Measurements from ENCODE around the gene USPL1. TPM values are rescaled to one million over a fixed set of nuclear protein-coding genes. Genes with fewer than 3 reads are reported as not detected.

USPL1 gene
- total and polyA plus RNA-seq, 2 of the 13 experiments (the other 11 are each of a cell fraction or from before 2014, with no cell fraction given) = 13.7 to 15.9 TPM

DNA sequence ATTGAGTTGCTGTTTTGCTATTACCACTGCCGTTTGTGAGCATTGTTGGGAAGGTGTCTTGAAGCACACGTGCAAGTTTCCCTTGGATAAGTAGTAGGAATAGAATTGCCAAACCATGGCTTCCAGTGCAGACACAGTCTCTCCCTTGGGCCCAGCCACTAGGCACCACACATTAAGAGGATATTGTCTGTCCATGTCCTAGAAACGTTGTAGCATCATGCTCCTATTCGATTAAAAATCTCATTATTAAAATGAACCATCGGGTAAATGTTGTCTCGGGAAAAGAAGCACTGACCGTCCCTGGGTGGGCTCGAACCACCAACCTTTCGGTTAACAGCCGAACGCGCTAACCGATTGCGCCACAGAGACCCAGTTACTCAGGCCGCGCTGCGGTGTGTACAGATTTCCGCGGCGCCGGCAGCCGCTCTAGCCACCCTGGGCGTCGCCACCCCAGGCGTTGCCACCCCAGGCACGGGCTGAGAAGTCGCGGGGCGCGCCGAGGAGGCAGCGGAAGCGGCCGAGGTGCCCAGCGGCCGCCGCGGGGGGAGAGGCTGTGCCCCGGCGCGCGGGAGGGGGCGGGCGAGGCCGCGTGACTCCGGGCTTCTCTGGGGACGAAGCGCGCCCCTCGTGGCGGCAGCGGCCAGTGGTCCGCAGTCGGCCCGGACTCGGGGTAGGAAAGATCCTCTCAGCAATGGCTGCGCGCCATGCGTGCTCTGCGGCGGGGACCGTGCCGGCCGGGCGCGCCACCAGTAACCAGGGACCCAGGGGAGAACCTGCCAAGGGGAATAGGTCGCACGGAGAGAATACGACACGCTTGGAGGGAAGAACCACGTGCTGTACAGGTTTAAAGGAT, 56.2 kb downstream of the USPL1 start (continued):
- TF ChIP-seq, protein P1, sequence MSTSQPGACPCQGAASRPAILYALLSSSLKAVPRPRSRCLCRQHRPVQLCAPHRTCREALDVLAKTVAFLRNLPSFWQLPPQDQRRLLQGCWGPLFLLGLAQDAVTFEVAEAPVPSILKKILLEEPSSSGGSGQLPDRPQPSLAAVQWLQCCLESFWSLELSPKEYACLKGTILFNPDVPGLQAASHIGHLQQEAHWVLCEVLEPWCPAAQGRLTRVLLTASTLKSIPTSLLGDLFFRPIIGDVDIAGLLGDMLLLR (CRISPR knock-in tag; IDR thresholded peaks at IDR 0.05) = 0 out of 2 replicates have a peak, but pooled peaks have one; percentile 23
- TF ChIP-seq FIP1L1 (IDR thresholded peaks at IDR 0.05; ENCODE audit: borderline replicate concordance, insufficient read depth, low read depth, low read length) (no peak), GABPA (IDR thresholded peaks at IDR 0.05; ENCODE audit: low read depth, low read length) (no peak; the same call in 1 of the 2 replicates), GABPA (CRISPR knock-in tag; IDR thresholded peaks at IDR 0.05; ENCODE audit: low read depth) (no peak), NFYB (CRISPR knock-in tag; IDR thresholded peaks at IDR 0.05) (no peak), ZNF101 (CRISPR knock-in tag; IDR thresholded peaks at IDR 0.05; ENCODE audit: borderline replicate concordance, low read depth) (0 out of 2 replicates have a peak, but pooled peaks have one; percentile 38), YEATS4 (CRISPR knock-in tag; IDR thresholded peaks at IDR 0.05; ENCODE audit: borderline replicate concordance) (peak; percentile 81; the same call in 1 of the 2 replicates), MED1 (CRISPR knock-in tag; IDR thresholded peaks at IDR 0.05) (peak; percentile 47), TP53 (CRISPR knock-in tag; conservative IDR thresholded peaks at IDR 0.05) (no peak)
- TF ChIP-seq, protein P2, sequence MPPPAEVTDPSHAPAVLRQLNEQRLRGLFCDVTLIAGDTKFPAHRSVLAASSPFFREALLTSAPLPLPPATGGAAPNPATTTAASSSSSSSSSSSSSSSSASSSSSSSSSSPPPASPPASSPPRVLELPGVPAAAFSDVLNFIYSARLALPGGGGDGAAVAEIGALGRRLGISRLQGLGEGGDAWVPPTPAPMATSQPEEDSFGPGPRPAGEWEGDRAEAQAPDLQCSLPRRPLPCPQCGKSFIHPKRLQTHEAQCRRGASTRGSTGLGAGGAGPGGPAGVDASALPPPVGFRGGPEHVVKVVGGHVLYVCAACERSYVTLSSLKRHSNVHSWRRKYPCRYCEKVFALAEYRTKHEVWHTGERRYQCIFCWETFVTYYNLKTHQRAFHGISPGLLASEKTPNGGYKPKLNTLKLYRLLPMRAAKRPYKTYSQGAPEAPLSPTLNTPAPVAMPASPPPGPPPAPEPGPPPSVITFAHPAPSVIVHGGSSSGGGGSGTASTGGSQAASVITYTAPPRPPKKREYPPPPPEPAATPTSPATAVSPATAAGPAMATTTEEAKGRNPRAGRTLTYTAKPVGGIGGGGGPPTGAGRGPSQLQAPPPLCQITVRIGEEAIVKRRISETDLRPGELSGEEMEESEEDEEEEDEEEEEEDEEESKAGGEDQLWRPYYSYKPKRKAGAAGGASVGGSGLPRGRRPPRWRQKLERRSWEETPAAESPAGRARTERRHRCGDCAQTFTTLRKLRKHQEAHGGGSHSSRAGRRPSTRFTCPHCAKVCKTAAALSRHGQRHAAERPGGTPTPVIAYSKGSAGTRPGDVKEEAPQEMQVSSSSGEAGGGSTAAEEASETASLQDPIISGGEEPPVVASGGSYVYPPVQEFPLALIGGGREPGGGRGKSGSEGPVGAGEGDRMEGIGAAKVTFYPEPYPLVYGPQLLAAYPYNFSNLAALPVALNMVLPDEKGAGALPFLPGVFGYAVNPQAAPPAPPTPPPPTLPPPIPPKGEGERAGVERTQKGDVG (CRISPR knock-in tag; IDR thresholded peaks at IDR 0.05; ENCODE audit: borderline replicate concordance) = no peak
- TF ChIP-seq, protein P3, sequence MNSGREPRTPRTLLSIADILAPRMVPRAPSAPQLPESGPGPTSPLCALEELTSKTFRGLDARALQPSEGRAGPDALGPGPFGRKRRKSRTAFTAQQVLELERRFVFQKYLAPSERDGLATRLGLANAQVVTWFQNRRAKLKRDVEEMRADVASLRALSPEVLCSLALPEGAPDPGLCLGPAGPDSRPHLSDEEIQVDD (CRISPR knock-in tag; IDR thresholded peaks at IDR 0.05; ENCODE audit: borderline replicate concordance) = 0 out of 2 replicates have a peak, but pooled peaks have one; percentile 37
- TF ChIP-seq, protein P4, sequence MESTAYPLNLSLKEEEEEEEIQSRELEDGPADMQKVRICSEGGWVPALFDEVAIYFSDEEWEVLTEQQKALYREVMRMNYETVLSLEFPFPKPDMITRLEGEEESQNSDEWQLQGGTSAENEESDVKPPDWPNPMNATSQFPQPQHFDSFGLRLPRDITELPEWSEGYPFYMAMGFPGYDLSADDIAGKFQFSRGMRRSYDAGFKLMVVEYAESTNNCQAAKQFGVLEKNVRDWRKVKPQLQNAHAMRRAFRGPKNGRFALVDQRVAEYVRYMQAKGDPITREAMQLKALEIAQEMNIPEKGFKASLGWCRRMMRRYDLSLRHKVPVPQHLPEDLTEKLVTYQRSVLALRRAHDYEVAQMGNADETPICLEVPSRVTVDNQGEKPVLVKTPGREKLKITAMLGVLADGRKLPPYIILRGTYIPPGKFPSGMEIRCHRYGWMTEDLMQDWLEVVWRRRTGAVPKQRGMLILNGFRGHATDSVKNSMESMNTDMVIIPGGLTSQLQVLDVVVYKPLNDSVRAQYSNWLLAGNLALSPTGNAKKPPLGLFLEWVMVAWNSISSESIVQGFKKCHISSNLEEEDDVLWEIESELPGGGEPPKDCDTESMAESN (CRISPR knock-in tag; conservative IDR thresholded peaks at IDR 0.05) = peak; percentile 92
- TF ChIP-seq, protein P5, sequence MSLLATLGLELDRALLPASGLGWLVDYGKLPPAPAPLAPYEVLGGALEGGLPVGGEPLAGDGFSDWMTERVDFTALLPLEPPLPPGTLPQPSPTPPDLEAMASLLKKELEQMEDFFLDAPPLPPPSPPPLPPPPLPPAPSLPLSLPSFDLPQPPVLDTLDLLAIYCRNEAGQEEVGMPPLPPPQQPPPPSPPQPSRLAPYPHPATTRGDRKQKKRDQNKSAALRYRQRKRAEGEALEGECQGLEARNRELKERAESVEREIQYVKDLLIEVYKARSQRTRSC (CRISPR knock-in tag; IDR thresholded peaks at IDR 0.05; ENCODE audit: low read depth) = 0 out of 2 replicates have a peak, but pooled peaks have one; percentile 63
- TF ChIP-seq, protein P6, sequence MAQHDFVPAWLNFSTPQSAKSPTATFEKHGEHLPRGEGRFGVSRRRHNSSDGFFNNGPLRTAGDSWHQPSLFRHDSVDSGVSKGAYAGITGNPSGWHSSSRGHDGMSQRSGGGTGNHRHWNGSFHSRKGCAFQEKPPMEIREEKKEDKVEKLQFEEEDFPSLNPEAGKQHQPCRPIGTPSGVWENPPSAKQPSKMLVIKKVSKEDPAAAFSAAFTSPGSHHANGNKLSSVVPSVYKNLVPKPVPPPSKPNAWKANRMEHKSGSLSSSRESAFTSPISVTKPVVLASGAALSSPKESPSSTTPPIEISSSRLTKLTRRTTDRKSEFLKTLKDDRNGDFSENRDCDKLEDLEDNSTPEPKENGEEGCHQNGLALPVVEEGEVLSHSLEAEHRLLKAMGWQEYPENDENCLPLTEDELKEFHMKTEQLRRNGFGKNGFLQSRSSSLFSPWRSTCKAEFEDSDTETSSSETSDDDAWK (CRISPR knock-in tag; IDR thresholded peaks at IDR 0.05) = no peak
- TF ChIP-seq, protein P7, sequence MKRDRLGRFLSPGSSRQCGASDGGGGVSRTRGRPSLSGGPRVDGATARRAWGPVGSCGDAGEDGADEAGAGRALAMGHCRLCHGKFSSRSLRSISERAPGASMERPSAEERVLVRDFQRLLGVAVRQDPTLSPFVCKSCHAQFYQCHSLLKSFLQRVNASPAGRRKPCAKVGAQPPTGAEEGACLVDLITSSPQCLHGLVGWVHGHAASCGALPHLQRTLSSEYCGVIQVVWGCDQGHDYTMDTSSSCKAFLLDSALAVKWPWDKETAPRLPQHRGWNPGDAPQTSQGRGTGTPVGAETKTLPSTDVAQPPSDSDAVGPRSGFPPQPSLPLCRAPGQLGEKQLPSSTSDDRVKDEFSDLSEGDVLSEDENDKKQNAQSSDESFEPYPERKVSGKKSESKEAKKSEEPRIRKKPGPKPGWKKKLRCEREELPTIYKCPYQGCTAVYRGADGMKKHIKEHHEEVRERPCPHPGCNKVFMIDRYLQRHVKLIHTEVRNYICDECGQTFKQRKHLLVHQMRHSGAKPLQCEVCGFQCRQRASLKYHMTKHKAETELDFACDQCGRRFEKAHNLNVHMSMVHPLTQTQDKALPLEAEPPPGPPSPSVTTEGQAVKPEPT (CRISPR knock-in tag; IDR thresholded peaks at IDR 0.05; ENCODE audit: low read depth) = no peak
